Upper lobe of right lung (tissue), 1 donor: ENCODE results near the gene MORC3. TPM values are rescaled to one million over a fixed set of nuclear protein-coding genes. Genes with fewer than 3 reads are reported as not detected.

Source experiments
- ATAC-seq: fragments of 200-7000 bp; cut with Tn5 transposase; one replicate; pipeline ENCODE4 v1.9.1; 2020; ENCODE audit warnings: mild to moderate bottlenecking, moderate library complexity
- DNase-seq: peaks from one replicate; pipeline ENCODE4 v3.0.0-alpha.2; 2020
- H3K27ac ChIP-seq: fragments of 200-600 bp; one replicate; pipeline ENCODE4 v1.8.0; 2022
- H3K27me3 ChIP-seq: fragments of 200-600 bp; one replicate; pipeline ENCODE4 v1.8.0; 2022; ENCODE audit warnings: mild to moderate bottlenecking
- H3K36me3 ChIP-seq: fragments of 200-600 bp; one replicate; pipeline ENCODE4 v1.8.0; 2022
- H3K4me1 ChIP-seq: fragments of 200-600 bp; one replicate; pipeline ENCODE4 v1.8.0; 2022
- H3K4me3 ChIP-seq: fragments of 200-600 bp; one replicate; pipeline ENCODE4 v1.8.0; 2022; ENCODE audit warnings: mild to moderate bottlenecking
- H3K9me3 ChIP-seq: fragments of 200-600 bp; one replicate; pipeline ENCODE4 v1.8.0; 2022
- intact Hi-C: fragments of 100-400 bp; cut with DNase I; formaldehyde crosslinking; loops from one replicate; pipeline ENCODE4 v1.11.0; 2022
- total RNA-seq: library from RNA; stranded (reverse); fragmentation: NEBNext Ultra II Directional; extraction: Animal tissue kit (Norgen Biotek cat#: 25700); gene quantifications from one replicate; pipeline ENCODE4 v1.2.1, GENCODE V29; 2021
- TF ChIP-seq, protein P1 (sequence below): fragments of 200-600 bp; IDR thresholded peaks from one replicate; pipeline ENCODE4 v1.8.0; 2022; ENCODE audit warnings: antibody characterized with exemption
- donor health status: DM: no; HTN: yes; CAD: no; lungs with severe emphysema.

Gene MORC3
- total RNA-seq, 1 donor from 2014 or later = 32.3 TPM

DNA sequence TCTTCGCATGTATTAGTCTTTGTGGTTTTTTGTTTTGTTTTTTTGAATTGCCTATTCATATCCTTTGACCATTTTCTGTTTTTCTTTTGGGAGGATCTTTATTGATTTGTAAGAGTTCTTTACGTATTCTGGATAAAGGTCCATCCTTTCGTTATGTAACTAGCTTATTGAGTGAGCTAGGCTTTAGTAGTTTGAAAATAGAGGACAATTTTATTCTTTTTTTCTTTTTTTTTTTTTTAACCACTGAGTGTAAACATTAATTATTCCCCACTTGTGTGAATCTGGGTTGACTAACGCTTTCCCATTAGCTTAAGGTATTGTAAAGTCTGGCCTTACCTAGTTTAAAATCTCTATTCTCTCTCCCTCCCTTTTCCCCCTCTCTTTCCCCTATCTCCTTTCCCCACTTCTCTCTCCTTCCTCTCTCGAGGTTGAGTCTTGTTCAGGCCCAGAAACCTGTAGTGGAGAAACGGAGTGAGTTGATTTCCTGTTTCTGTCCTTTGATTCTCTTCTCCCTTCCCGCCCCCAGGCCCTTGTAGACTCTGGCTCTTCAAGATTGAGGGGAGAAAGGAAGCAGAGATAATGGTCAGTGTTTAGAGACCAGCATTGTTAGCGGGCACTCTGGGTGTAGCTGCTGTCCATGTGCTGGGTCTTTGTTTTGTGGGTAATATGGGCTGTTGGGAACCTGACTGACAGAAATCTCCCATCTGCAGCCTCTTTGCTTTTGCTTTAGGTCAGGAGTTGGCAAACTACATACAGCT, 1.5 kb downstream of the MORC3 start:
- Histone ChIP-seq H3K27ac (peak overlapping the region; percentile 98), H3K27me3 (no peaks in the 10 kb centered on the region), H3K36me3 (peaks cover 15% of the 10 kb centered on the region), H3K9me3 (no peaks in the 10 kb centered on the region), H3K4me1 (peaks cover 42% of the 10 kb centered on the region), H3K4me3 (peak overlapping the region; percentile 88)
- intact Hi-C loops = loop anchor here (10.0 kb wide), 1 partner anchor 177 kb away; no protein-coding TSS in a partner anchor
- DNase-seq = no peak
- TF ChIP-seq, protein P1, sequence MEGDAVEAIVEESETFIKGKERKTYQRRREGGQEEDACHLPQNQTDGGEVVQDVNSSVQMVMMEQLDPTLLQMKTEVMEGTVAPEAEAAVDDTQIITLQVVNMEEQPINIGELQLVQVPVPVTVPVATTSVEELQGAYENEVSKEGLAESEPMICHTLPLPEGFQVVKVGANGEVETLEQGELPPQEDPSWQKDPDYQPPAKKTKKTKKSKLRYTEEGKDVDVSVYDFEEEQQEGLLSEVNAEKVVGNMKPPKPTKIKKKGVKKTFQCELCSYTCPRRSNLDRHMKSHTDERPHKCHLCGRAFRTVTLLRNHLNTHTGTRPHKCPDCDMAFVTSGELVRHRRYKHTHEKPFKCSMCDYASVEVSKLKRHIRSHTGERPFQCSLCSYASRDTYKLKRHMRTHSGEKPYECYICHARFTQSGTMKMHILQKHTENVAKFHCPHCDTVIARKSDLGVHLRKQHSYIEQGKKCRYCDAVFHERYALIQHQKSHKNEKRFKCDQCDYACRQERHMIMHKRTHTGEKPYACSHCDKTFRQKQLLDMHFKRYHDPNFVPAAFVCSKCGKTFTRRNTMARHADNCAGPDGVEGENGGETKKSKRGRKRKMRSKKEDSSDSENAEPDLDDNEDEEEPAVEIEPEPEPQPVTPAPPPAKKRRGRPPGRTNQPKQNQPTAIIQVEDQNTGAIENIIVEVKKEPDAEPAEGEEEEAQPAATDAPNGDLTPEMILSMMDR = no peak
- ATAC-seq = no peak

DNA sequence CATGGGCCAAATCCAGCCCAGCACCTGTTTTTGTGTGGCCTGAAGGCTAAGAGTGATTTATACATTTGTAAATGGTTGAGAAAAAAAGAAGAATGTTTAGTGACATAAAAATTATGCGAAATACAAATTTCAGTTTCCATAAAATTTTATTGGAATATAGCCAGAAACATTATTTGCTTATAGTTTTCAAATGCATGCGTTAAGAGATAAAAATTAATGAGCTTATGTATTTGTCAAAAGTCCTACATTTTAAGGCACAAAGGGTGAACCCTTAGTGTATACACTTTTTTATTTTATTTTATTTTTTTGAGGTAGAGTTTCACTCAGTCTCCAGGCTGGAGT, 2.1 kb downstream of the MORC3 start:
- H3K4me3 ChIP-seq = peak overlapping the region; percentile 88
- H3K36me3 ChIP-seq = peaks cover 15% of the 10 kb centered on the region
- H3K4me1 ChIP-seq = peaks cover 42% of the 10 kb centered on the region
- TF ChIP-seq, protein P1 = no peak
- ATAC-seq (no peak), DNase-seq (no peak)
- H3K27ac ChIP-seq = peak overlapping the region; percentile 98
- H3K9me3 ChIP-seq = no peaks in the 10 kb centered on the region
- no peaks in the 10 kb centered on the region for H3K27me3 ChIP-seq
- intact Hi-C loops = loop anchor here (10.0 kb wide), 1 partner anchor 177 kb away; no protein-coding TSS in a partner anchor

DNA sequence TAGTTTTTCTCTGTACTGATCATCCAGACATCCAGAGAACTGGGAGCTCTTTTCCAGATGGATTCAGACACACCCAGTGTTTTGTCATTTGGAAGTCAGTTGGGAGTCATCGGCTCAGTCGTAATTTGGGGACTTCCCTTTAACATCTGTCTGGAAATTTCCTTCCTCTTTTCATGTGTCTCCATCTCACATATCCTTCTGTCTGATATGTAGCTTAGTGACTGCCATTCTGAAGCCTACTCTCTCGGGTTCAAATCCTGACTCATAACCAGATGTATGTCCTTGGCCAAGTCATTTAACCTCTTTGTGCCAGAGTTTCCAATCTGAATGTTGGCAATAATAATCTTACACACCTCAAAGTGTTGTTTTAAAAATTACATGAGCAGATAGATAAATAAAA, 3.0 kb downstream of the MORC3 start:
- no peaks in the 10 kb centered on the region for H3K27me3 ChIP-seq
- TF ChIP-seq, protein P1 = no peak
- ATAC-seq (no peak), DNase-seq (no peak)
- intact Hi-C loops = loop anchor here (10.0 kb wide), 1 partner anchor 178 kb away; no protein-coding TSS in a partner anchor
- H3K4me3 ChIP-seq = no peak overlapping the region
- peak overlapping the region; percentile 98 for H3K27ac ChIP-seq
- peaks cover 15% of the 10 kb centered on the region for H3K36me3 ChIP-seq
- peaks cover 48% of the 10 kb centered on the region for H3K4me1 ChIP-seq
- no peaks in the 10 kb centered on the region for H3K9me3 ChIP-seq

DNA sequence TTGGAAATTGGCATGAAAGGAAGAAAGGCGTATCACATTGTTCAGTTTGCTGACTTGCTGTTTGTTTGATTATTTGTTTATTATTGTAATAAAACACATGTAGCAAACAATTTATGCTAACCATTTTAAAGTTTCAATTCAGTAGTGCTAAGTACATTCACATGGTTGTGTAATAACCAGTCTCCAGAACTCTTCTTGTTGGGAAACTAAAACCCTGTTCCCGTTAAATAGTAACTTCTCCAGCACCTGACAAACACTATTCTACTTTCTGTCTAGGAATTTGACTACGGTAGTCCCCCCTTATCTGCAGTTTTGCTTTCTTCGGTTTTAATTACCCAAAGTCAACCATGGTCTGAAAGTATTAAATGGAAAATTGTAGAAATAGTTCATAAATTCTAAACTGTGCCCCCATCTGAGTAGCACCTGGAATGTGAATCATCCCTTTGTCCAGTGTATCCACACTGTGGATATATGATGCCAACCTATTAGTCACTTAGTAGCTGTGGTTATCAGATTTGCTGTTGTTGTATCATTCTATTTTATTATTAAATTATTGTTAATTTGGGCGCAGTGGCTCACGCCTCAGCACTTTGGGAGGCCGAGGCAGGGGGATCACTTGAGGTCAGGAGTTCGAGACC, 5.5 kb downstream of the MORC3 start:
- H3K27ac ChIP-seq = no peak overlapping the region
- no peaks in the 10 kb centered on the region for H3K9me3 ChIP-seq
- no peak for ATAC-seq
- H3K4me1 ChIP-seq = peaks cover 59% of the 10 kb centered on the region
- H3K36me3 ChIP-seq = peaks cover 15% of the 10 kb centered on the region
- H3K27me3 ChIP-seq = no peaks in the 10 kb centered on the region
- intact Hi-C loops = loop anchor here (10.0 kb wide), 1 partner anchor 181 kb away; no protein-coding TSS in a partner anchor
- H3K4me3 ChIP-seq = no peak overlapping the region
- TF ChIP-seq, protein P1 = no peak
- DNase-seq = no peak

DNA sequence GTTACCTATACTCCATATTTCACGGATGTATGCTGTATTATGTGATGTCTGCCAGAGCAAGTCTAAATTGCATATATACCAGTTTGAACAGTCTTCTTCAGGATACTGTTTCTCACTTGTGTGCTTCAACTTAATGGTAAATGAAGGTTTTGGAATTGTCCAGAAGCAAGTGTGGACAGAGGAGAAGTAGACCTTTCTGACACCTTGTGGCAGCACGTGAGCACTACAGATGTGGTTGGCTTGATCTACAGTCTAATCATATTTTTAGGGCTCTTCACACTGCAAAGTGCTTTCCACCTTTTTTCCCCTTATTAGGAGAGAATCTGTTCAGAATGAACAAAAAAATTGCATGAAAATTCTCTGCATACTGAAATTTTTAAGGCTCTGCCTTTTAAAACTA, 10.9 kb downstream of the MORC3 start:
- no peak for DNase-seq
- intact Hi-C loops = no loop called here

More for the DNA sequence above, 10.9 kb downstream of the MORC3 start:
- Histone ChIP-seq H3K27ac (no peak overlapping the region), H3K9me3 (no peaks in the 10 kb centered on the region), H3K36me3 (peaks cover 20% of the 10 kb centered on the region), H3K4me3 (no peak overlapping the region), H3K27me3 (no peaks in the 10 kb centered on the region), H3K4me1 (peaks cover 32% of the 10 kb centered on the region)
- peak; percentile 90 for ATAC-seq
- TF ChIP-seq, protein P1 = peak; percentile 66
